Endothelial cell (in vitro differentiated cells): ENCODE measurements around the gene WNT8A. TPM values are rescaled to one million over a fixed set of nuclear protein-coding genes. Genes with fewer than 3 reads are reported as not detected.
A peak's percentile ranks its signal among the peaks of the same experiment; 100 is the strongest.

Experiments
- DNase-seq: peaks from one replicate; pipeline ENCODE4 v3.0.0; 2021; ENCODE audit warnings: low spot score
- H3K27ac Mint-ChIP-seq: one replicate; pipeline ENCODE4 v1.8.0; 2021; ENCODE audit warnings: mixed read lengths, inconsistent platforms; ENCODE audit not compliant: unreplicated experiment
- H3K27me3 Mint-ChIP-seq: one replicate; pipeline ENCODE4 v1.8.0; 2021; ENCODE audit warnings: mild to moderate bottlenecking, moderate library complexity, mixed read lengths, inconsistent platforms; ENCODE audit not compliant: unreplicated experiment
- H3K36me3 Mint-ChIP-seq: one replicate; pipeline ENCODE4 v1.8.0; 2021; ENCODE audit warnings: mild to moderate bottlenecking, low read depth, mixed read lengths, inconsistent platforms; ENCODE audit not compliant: unreplicated experiment
- H3K4me1 Mint-ChIP-seq: one replicate; pipeline ENCODE4 v1.8.0; 2021; ENCODE audit warnings: mild to moderate bottlenecking, mixed read lengths, inconsistent platforms; ENCODE audit not compliant: unreplicated experiment
- H3K4me3 Mint-ChIP-seq: one replicate; pipeline ENCODE4 v1.8.0; 2021; ENCODE audit warnings: mild to moderate bottlenecking, mixed read lengths, inconsistent platforms; ENCODE audit not compliant: unreplicated experiment
- H3K9me3 Mint-ChIP-seq: one replicate; pipeline ENCODE4 v1.8.0; 2021; ENCODE audit warnings: mixed read lengths, inconsistent platforms; ENCODE audit not compliant: unreplicated experiment
- CTCF ChIP-seq: fragments of 200-600 bp; sonication (generic); IDR thresholded peaks from one replicate; pipeline ENCODE4 v1.5.0; 2021; ENCODE audit warnings: antibody characterized with exemption; ENCODE audit not compliant: unreplicated experiment
- long read RNA-seq: library from polyadenylated mRNA; unstranded; transcript quantifications from one replicate; pipeline ENCODE4 v2.0.0, GENCODE V29; 2020; ENCODE audit not compliant: unreplicated experiment
- total RNA-seq: library from RNA; stranded (reverse); fragmentation: NEBNext Ultra II Directional; extraction: Animal tissue kit (Norgen Biotek cat#: 25700); gene quantifications from one replicate; pipeline ENCODE4 v1.2.1, GENCODE V29; 2021; ENCODE audit not compliant: unreplicated experiment

The WNT8A gene
- total RNA-seq: 0.69 TPM
- long read RNA-seq: 0 reads

GRCh38 chr5:138083702-138084101, at the start of gene WNT8A:
TSS of gene WNT8A (plus strand) at chr5:138084033. CDS start at chr5:138084128, 95 bp downstream.
- Mint-ChIP-seq H3K4me1 (no peaks in the 10 kb centered on the region), H3K36me3 (no peaks in the 10 kb centered on the region), H3K4me3 (no peak within 1 kb of the TSS), H3K27ac (no peak within 1 kb of the TSS), H3K9me3 (no peaks in the 10 kb centered on the region), H3K27me3 (peaks cover 1% of the 10 kb centered on the region)
- TF ChIP-seq CTCF: no peak
- no peak for DNase-seq

- H3K4me1 Mint-ChIP-seq: peaks cover 17% of the 10 kb centered on the region
Observed at GRCh38 chr5:138035605-138036537, 48.0 kb upstream of the WNT8A start.

GRCh38 chr5:138037271-138037670, 46.6 kb upstream of the WNT8A start:
- no peak overlapping the region for H3K27ac Mint-ChIP-seq
- peaks cover 6% of the 10 kb centered on the region for H3K4me1 Mint-ChIP-seq
- no peak overlapping the region for H3K4me3 Mint-ChIP-seq
- no peaks in the 10 kb centered on the region for H3K36me3 Mint-ChIP-seq
- no peak for DNase-seq
- peaks cover 4% of the 10 kb centered on the region for H3K27me3 Mint-ChIP-seq
- no peak for TF ChIP-seq CTCF
- no peaks in the 10 kb centered on the region for H3K9me3 Mint-ChIP-seq

More at GRCh38 chr5:138035605-138036537, 48.0 kb upstream of the WNT8A start:
- Mint-ChIP-seq H3K27ac (no peak overlapping the region), H3K4me3 (no peak overlapping the region), H3K27me3 (peaks cover 10% of the 10 kb centered on the region), H3K9me3 (no peaks in the 10 kb centered on the region), H3K36me3 (peaks cover 5% of the 10 kb centered on the region)
- peak; percentile 81 for TF ChIP-seq CTCF
- DNase-seq: peak; percentile 69

- H3K27me3 Mint-ChIP-seq: peaks cover 4% of the 10 kb centered on the region
- no peak overlapping the region for H3K4me3 Mint-ChIP-seq
- DNase-seq: no peak
- no peak for TF ChIP-seq CTCF
- H3K9me3 Mint-ChIP-seq: no peaks in the 10 kb centered on the region
- no peaks in the 10 kb centered on the region for H3K36me3 Mint-ChIP-seq
- H3K27ac Mint-ChIP-seq: no peak overlapping the region
- peaks cover 4% of the 10 kb centered on the region for H3K4me1 Mint-ChIP-seq
Observed at GRCh38 chr5:138037907-138038633, 45.8 kb upstream of the WNT8A start.
